ENCODE results near the gene CNTF. TPM values are rescaled to one million over a fixed set of nuclear protein-coding genes. Genes with fewer than 3 reads are reported as not detected.

The CNTF gene
- total RNA-seq, 1 experiment from 2014 or later: 5.2 TPM

- Mint-ChIP-seq H3K27me3 (ENCODE audit: unreplicated experiment) (no peaks in the 10 kb centered on the region), H3K4me3 (ENCODE audit: low read depth, unreplicated experiment) (no peak overlapping the region), H3K4me1 (ENCODE audit: low read depth, unreplicated experiment) (peaks cover 26% of the 10 kb centered on the region), H3K9me3 (ENCODE audit: low read depth, unreplicated experiment) (no peaks in the 10 kb centered on the region), H3K36me3 (ENCODE audit: insufficient read depth, unreplicated experiment) (peaks cover 21% of the 10 kb centered on the region), H3K27ac (ENCODE audit: unreplicated experiment) (no peak overlapping the region)
- TF ChIP-seq, protein P1, sequence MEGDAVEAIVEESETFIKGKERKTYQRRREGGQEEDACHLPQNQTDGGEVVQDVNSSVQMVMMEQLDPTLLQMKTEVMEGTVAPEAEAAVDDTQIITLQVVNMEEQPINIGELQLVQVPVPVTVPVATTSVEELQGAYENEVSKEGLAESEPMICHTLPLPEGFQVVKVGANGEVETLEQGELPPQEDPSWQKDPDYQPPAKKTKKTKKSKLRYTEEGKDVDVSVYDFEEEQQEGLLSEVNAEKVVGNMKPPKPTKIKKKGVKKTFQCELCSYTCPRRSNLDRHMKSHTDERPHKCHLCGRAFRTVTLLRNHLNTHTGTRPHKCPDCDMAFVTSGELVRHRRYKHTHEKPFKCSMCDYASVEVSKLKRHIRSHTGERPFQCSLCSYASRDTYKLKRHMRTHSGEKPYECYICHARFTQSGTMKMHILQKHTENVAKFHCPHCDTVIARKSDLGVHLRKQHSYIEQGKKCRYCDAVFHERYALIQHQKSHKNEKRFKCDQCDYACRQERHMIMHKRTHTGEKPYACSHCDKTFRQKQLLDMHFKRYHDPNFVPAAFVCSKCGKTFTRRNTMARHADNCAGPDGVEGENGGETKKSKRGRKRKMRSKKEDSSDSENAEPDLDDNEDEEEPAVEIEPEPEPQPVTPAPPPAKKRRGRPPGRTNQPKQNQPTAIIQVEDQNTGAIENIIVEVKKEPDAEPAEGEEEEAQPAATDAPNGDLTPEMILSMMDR (IDR thresholded peaks at IDR 0.05; ENCODE audit: unreplicated experiment): no peak
- no peak for DNase-seq
- intact Hi-C loops (cut with micrococcal nuclease; ENCODE audit: unreplicated experiment): no loop called here
- CTCF ChIA-PET: no interaction called here
- BruUV-seq (replicated peaks): no TSS peak
These were observed 14.1 kb upstream of the CNTF start for GRCh38 chr11:58608331-58608730.

- Mint-ChIP-seq H3K4me1 (ENCODE audit: low read depth, unreplicated experiment) (peaks cover 25% of the 10 kb centered on the region), H3K36me3 (ENCODE audit: insufficient read depth, unreplicated experiment) (peaks cover 27% of the 10 kb centered on the region), H3K4me3 (ENCODE audit: low read depth, unreplicated experiment) (no peak overlapping the region), H3K27me3 (ENCODE audit: unreplicated experiment) (no peaks in the 10 kb centered on the region), H3K9me3 (ENCODE audit: low read depth, unreplicated experiment) (no peaks in the 10 kb centered on the region), H3K27ac (ENCODE audit: unreplicated experiment) (no peak overlapping the region)
- TF ChIP-seq, protein P1 (IDR thresholded peaks at IDR 0.05; ENCODE audit: unreplicated experiment): no peak
- intact Hi-C loops (cut with micrococcal nuclease; ENCODE audit: unreplicated experiment): no loop called here
- no TSS peak for BruUV-seq (replicated peaks)
- DNase-seq: no peak
- CTCF ChIA-PET: no interaction called here
These were observed 12.7 kb upstream of the CNTF start for GRCh38 chr11:58609723-58610122.

DNA sequence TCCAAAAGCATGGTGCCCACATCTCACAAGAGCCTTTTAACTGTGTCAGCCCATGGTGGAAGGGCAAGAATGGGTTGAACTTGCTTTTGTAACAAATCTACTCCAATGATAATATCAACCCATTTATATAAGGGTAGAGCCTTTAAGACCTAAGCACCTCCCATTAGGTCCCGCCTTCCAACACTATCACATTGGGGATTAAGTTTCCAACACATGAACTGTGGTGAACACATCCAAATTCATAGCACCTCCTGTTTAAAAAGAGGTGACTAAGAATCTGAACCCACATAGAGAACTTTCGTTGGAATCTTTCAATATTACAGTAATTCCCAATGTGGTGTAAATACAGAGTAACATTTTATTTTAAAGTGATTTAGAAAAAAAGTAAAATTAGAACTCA lies 9.2 kb upstream of the CNTF start:
- no peaks in the 10 kb centered on the region for H3K9me3 Mint-ChIP-seq (ENCODE audit: low read depth, unreplicated experiment)
- no TSS peak for BruUV-seq (replicated peaks)
- CTCF ChIA-PET: no interaction called here

DNA sequence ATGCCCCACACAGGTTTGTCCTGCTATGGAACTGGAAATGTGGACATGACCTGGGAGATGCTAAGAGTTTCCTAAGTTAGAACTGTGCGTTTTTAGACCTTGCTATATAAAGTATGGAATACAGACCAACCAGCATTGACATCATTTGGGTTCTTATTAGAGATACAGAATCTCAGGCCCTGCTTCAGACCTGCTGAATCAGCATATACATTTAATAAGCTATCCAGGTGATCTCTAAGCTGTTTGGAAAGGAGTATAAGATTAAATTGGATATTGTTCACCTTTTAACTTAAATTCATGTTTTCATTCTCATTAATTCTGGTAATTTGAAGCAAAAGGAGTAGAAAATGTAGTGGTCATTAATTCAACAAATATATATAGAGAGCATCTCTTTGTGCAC lies 6.9 kb upstream of the CNTF start:
- Mint-ChIP-seq H3K27me3 (ENCODE audit: unreplicated experiment) (no peaks in the 10 kb centered on the region), H3K4me3 (ENCODE audit: low read depth, unreplicated experiment) (no peak overlapping the region), H3K4me1 (ENCODE audit: low read depth, unreplicated experiment) (no peaks in the 10 kb centered on the region), H3K27ac (ENCODE audit: unreplicated experiment) (peak overlapping the region; percentile 31), H3K36me3 (ENCODE audit: insufficient read depth, unreplicated experiment) (peaks cover 56% of the 10 kb centered on the region), H3K9me3 (ENCODE audit: low read depth, unreplicated experiment) (no peaks in the 10 kb centered on the region)
- TF ChIP-seq, protein P1 (IDR thresholded peaks at IDR 0.05; ENCODE audit: unreplicated experiment): no peak
- intact Hi-C loops (cut with micrococcal nuclease; ENCODE audit: unreplicated experiment): no loop called here
- BruUV-seq (replicated peaks): no TSS peak
- CTCF ChIA-PET: no interaction called here
- DNase-seq: no peak

More for the DNA sequence above, 9.2 kb upstream of the CNTF start:
- DNase-seq: no peak
- Mint-ChIP-seq H3K27me3 (ENCODE audit: unreplicated experiment) (no peaks in the 10 kb centered on the region), H3K36me3 (ENCODE audit: insufficient read depth, unreplicated experiment) (peaks cover 47% of the 10 kb centered on the region), H3K4me1 (ENCODE audit: low read depth, unreplicated experiment) (no peaks in the 10 kb centered on the region), H3K4me3 (ENCODE audit: low read depth, unreplicated experiment) (no peak overlapping the region), H3K27ac (ENCODE audit: unreplicated experiment) (no peak overlapping the region)
- TF ChIP-seq, protein P1 (IDR thresholded peaks at IDR 0.05; ENCODE audit: unreplicated experiment): no peak
- intact Hi-C loops (cut with micrococcal nuclease; ENCODE audit: unreplicated experiment): no loop called here

Measured in Calu3 (cell line).